Measurements from ENCODE around the gene ZNF616.

ZNF616 gene

GRCh38 chr19:52139252-52140031 is at the start of gene ZNF616:
Gene ZNF616 (minus strand): TSS chr19:52139938. CDS start chr19:52130512, 9,426 bp downstream.
- DNase-seq (ENCODE audit: low read depth, low spot score) = peak; percentile 83
- Histone ChIP-seq H3K27me3 (ENCODE audit: insufficient read depth, insufficient read length) (no peaks in the 10 kb centered on the region), H3K36me3 (ENCODE audit: insufficient read depth, insufficient read length, low read length) (peaks cover 25% of the 10 kb centered on the region), H3K4me3 (ENCODE audit: insufficient read length, low read depth) (peak within 1 kb of the TSS; percentile 54), H3K4me1 (ENCODE audit: insufficient read depth, insufficient read length) (no peaks in the 10 kb centered on the region), H3K9me3 (ENCODE audit: insufficient read depth, low read length) (peaks cover 21% of the 10 kb centered on the region; the same call in 1 of the 2 replicates), H3K9ac (ENCODE audit: insufficient read length, low read depth) (peak within 1 kb of the TSS; percentile 83)
- no peak for TF ChIP-seq YY1 (IDR thresholded peaks at IDR 0.05; ENCODE audit: insufficient read depth, insufficient read length)
- TF ChIP-seq SUZ12 (IDR thresholded peaks at IDR 0.05; ENCODE audit: extremely low read depth, insufficient read depth, insufficient read length) = no peak
- TF ChIP-seq ZNF274 (IDR thresholded peaks at IDR 0.05; ENCODE audit: low read depth, low read length) = no peak

GRCh38 chr19:52188822-52189734 is 49.3 kb upstream of the ZNF616 start:
- no peaks in the 10 kb centered on the region for H3K9me3 ChIP-seq (ENCODE audit: insufficient read depth, low read length)
- H3K9ac ChIP-seq (ENCODE audit: insufficient read length, low read depth) = peak overlapping the region; percentile 88
- H3K36me3 ChIP-seq (ENCODE audit: insufficient read depth, insufficient read length, low read length) = peaks cover 20% of the 10 kb centered on the region
- no peaks in the 10 kb centered on the region for H3K27me3 ChIP-seq (ENCODE audit: insufficient read depth, insufficient read length)
- DNase-seq (ENCODE audit: low read depth, low spot score) = no peak
- H3K4me1 ChIP-seq (ENCODE audit: insufficient read depth, insufficient read length) = no peaks in the 10 kb centered on the region
- H3K4me3 ChIP-seq (ENCODE audit: insufficient read length, low read depth) = peak overlapping the region; percentile 65
- TF ChIP-seq ZNF274 (IDR thresholded peaks at IDR 0.05; ENCODE audit: low read depth, low read length) (no peak), SUZ12 (IDR thresholded peaks at IDR 0.05; ENCODE audit: extremely low read depth, insufficient read depth, insufficient read length) (no peak), YY1 (IDR thresholded peaks at IDR 0.05; ENCODE audit: insufficient read depth, insufficient read length) (no peak)

GRCh38 chr19:52187407-52187806 is 47.7 kb upstream of the ZNF616 start:
- Histone ChIP-seq H3K4me1 (ENCODE audit: insufficient read depth, insufficient read length) (no peaks in the 10 kb centered on the region), H3K9ac (ENCODE audit: insufficient read length, low read depth) (peak overlapping the region; percentile 42), H3K4me3 (ENCODE audit: insufficient read length, low read depth) (no peak overlapping the region), H3K36me3 (ENCODE audit: insufficient read depth, insufficient read length, low read length) (peaks cover 6% of the 10 kb centered on the region), H3K27me3 (ENCODE audit: insufficient read depth, insufficient read length) (no peaks in the 10 kb centered on the region), H3K9me3 (ENCODE audit: insufficient read depth, low read length) (no peaks in the 10 kb centered on the region)
- DNase-seq (ENCODE audit: low read depth, low spot score) = no peak
- TF ChIP-seq YY1 (IDR thresholded peaks at IDR 0.05; ENCODE audit: insufficient read depth, insufficient read length) (no peak), ZNF274 (IDR thresholded peaks at IDR 0.05; ENCODE audit: low read depth, low read length) (no peak), SUZ12 (IDR thresholded peaks at IDR 0.05; ENCODE audit: extremely low read depth, insufficient read depth, insufficient read length) (no peak)

- DNase-seq (ENCODE audit: low read depth, low spot score) = no peak
- Histone ChIP-seq H3K27me3 (ENCODE audit: insufficient read depth, insufficient read length) (no peaks in the 10 kb centered on the region), H3K4me1 (ENCODE audit: insufficient read depth, insufficient read length) (peaks cover 2% of the 10 kb centered on the region), H3K4me3 (ENCODE audit: insufficient read length, low read depth) (no peak overlapping the region), H3K9ac (ENCODE audit: insufficient read length, low read depth) (no peak overlapping the region), H3K36me3 (ENCODE audit: insufficient read depth, insufficient read length, low read length) (no peaks in the 10 kb centered on the region), H3K9me3 (ENCODE audit: insufficient read depth, low read length) (no peaks in the 10 kb centered on the region)
- TF ChIP-seq ZNF274 (IDR thresholded peaks at IDR 0.05; ENCODE audit: low read depth, low read length) = no peak
- TF ChIP-seq SUZ12 (IDR thresholded peaks at IDR 0.05; ENCODE audit: extremely low read depth, insufficient read depth, insufficient read length) = no peak
- TF ChIP-seq YY1 (IDR thresholded peaks at IDR 0.05; ENCODE audit: insufficient read depth, insufficient read length) = no peak
Observed at GRCh38 chr19:52176574-52176973, 36.8 kb upstream of the ZNF616 start.

DNA sequence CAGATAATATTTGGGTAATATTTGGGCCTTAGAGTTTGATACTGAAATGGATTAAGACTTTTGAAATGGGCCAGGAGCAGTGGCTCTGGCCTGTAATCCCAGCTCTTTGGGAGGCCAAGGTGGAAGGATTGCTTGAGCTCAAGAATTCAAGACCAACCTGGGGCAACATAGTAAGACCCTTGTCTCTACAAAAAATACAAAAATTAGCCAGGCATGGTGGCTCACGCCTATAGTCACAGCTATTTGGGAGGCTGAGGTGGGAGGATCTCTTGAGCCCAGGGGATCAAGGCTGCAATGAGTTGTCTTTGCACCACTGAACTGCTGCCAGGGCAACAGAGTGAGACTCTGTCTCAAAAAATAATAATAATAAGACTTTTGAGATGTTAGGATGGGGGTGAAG is 32.6 kb upstream of the ZNF616 start:
- no peak for DNase-seq (ENCODE audit: low read depth, low spot score)
- Histone ChIP-seq H3K9me3 (ENCODE audit: insufficient read depth, low read length) (no peaks in the 10 kb centered on the region), H3K4me3 (ENCODE audit: insufficient read length, low read depth) (no peak overlapping the region), H3K27me3 (ENCODE audit: insufficient read depth, insufficient read length) (peaks cover 15% of the 10 kb centered on the region), H3K36me3 (ENCODE audit: insufficient read depth, insufficient read length, low read length) (peaks cover 6% of the 10 kb centered on the region), H3K9ac (ENCODE audit: insufficient read length, low read depth) (no peak overlapping the region), H3K4me1 (ENCODE audit: insufficient read depth, insufficient read length) (peaks cover 2% of the 10 kb centered on the region)
- TF ChIP-seq YY1 (IDR thresholded peaks at IDR 0.05; ENCODE audit: insufficient read depth, insufficient read length) (no peak), ZNF274 (IDR thresholded peaks at IDR 0.05; ENCODE audit: low read depth, low read length) (no peak), SUZ12 (IDR thresholded peaks at IDR 0.05; ENCODE audit: extremely low read depth, insufficient read depth, insufficient read length) (no peak)

DNA sequence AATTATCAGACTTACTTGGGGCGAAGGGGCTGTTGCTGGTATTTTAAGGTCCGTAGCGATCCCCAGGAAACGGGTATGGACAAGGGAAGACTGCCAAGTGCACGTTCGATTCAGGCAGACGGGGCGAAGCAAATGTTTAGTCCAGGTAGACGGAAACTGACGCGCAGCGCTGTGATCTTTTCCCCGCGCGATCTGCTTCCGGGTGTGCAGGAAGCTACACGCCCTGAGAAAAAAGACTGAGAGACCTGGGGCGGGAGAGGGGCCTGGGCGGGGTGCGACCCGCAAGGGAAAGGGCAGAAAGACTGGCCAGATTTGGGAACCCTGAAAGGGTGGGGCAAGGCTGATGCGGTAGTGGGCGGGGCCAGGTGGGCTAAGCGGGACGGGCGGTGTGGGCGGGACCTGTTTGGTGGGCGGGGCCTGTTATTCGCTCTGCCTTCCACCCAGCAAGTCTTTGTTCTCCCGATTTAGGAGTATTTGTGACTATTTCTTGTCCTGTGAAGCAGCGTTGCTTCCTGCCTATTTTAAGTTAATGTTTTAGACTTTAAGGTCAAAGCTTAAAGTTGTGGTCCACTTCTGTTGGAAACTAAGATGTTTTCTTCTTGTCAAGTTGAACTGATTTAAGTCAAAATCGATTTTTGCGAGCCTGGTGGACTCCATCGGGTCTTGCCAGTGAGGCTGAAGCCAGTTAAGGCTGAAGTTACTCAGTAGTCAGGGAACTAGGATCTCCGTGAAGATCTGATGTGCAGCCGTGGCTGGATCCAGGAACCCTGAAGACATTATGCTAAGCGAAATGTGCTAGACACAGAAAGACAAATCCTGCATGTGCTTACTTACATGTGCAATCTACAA is 31.8 kb upstream of the ZNF616 start, which contains the start of gene ZNF836:
TSS of gene ZNF836 (minus strand) at position 301 of the 849 bp plus-strand sequence. CDS start 3,549 bp downstream, outside the sequence.
- peaks cover 15% of the 10 kb centered on the region for H3K27me3 ChIP-seq (ENCODE audit: insufficient read depth, insufficient read length)
- DNase-seq (ENCODE audit: low read depth, low spot score) = no peak

More for the DNA sequence above, 31.8 kb upstream of the ZNF616 start, which contains the start of gene ZNF836:
- TF ChIP-seq YY1 (IDR thresholded peaks at IDR 0.05; ENCODE audit: insufficient read depth, insufficient read length) (no peak), ZNF274 (IDR thresholded peaks at IDR 0.05; ENCODE audit: low read depth, low read length) (no peak), SUZ12 (IDR thresholded peaks at IDR 0.05; ENCODE audit: extremely low read depth, insufficient read depth, insufficient read length) (no peak)
- Histone ChIP-seq H3K36me3 (ENCODE audit: insufficient read depth, insufficient read length, low read length) (peaks cover 6% of the 10 kb centered on the region), H3K4me1 (ENCODE audit: insufficient read depth, insufficient read length) (no peaks in the 10 kb centered on the region), H3K9ac (ENCODE audit: insufficient read length, low read depth) (peak within 1 kb of the TSS; percentile 85), H3K4me3 (ENCODE audit: insufficient read length, low read depth) (peak within 1 kb of the TSS; percentile 73), H3K9me3 (ENCODE audit: insufficient read depth, low read length) (no peaks in the 10 kb centered on the region)
